Endothelial cell of umbilical vein (primary cell): ENCODE results near the gene CDX1. TPM values are rescaled to one million over a fixed set of nuclear protein-coding genes. Genes with fewer than 3 reads are reported as not detected.

ENCODE experiments used
- BruUV-seq: library from RNA; stranded (reverse); fragments of 400-500 nt; replicated peaks from 2 replicates; lab custom pipeline; 2021; lab: Mats Ljungman, UMichigan
- CTCF ChIA-PET: fragments of 300-600, 350-600 bp; sonication (Branson Sonifier 250); formaldehyde crosslinking; loops from one replicate; lab custom pipeline; 2021; ENCODE audit warnings: antibody characterized with exemption, inconsistent platforms; lab: Charles Lee
- POLR2A ChIA-PET: fragments of 300-600, 350-600 bp; sonication (Branson Sonifier 250); formaldehyde crosslinking; loops from one replicate; lab custom pipeline; 2021; ENCODE audit warnings: antibody characterized with exemption, inconsistent platforms; lab: Charles Lee
- DNase-seq: peaks from one replicate; pipeline ENCODE4 v3.0.0-alpha.2; 2011; ENCODE audit warnings: low read depth, low spot score
- FAIRE-seq: peaks from 2 replicates; lab custom pipeline; 2011; peaks lifted over from hg19 to GRCh38; lab: Jason Lieb, UNC
- H2AFZ ChIP-seq: 2 replicates; pipeline ENCODE4 v1.6.0; 2012; ENCODE audit warnings: low read depth, low read length, control low read depth, inconsistent platforms
- H3K27ac ChIP-seq: 2 replicates; pipeline ENCODE4 v1.5.1; 2011; ENCODE audit warnings: low read depth, mild to moderate bottlenecking, control low read depth, low read length, moderate library complexity; ENCODE audit not compliant: insufficient read depth
- H3K27me3 ChIP-seq, 2 experiments: 2 replicates each; pipeline versions ENCODE4 v1.6.0 to v1.6.1; 2011; ENCODE audit warnings: low read length in 2 of 2, mixed read lengths in 1 of 2; ENCODE audit not compliant: control insufficient read depth in 2 of 2, insufficient read depth in 2 of 2
- H3K36me3 ChIP-seq, 2 experiments: 2 replicates in 1 of 2; 3 replicates in 1 of 2; pipeline ENCODE4 v1.5.1; 2011; ENCODE audit warnings: low read length in 2 of 2, mild to moderate bottlenecking in 1 of 2, moderate library complexity in 1 of 2; ENCODE audit not compliant: control insufficient read depth in 2 of 2, insufficient read depth in 2 of 2; ENCODE audit errors: extremely low read depth in 1 of 2
- H3K4me1 ChIP-seq: 3 replicates; pipeline ENCODE4 v1.5.1; 2011; ENCODE audit warnings: mild to moderate bottlenecking, low read length; ENCODE audit not compliant: control insufficient read depth, insufficient read depth; ENCODE audit errors: extremely low read depth
- H3K4me2 ChIP-seq: 2 replicates; pipeline ENCODE4 v1.6.1; 2011; ENCODE audit warnings: low read length, control low read depth, mixed read lengths; ENCODE audit not compliant: insufficient read depth
- H3K4me3 ChIP-seq, 3 experiments: fragments of 200-600 bp in 1 of 3; sonication (generic), shearing (Covaris generic) in 1 of 3; replicated peaks in 1 of 3; 2 replicates each; pipeline ENCODE4 v1.5.1; 2011 to 2016; ENCODE audit warnings: control low read depth in 3 of 3, low read length in 3 of 3, mild to moderate bottlenecking in 2 of 3, inconsistent platforms in 1 of 3, low read depth in 1 of 3, moderate library complexity in 1 of 3; ENCODE audit not compliant: insufficient read depth in 1 of 3
- H3K79me2 ChIP-seq: 2 replicates; pipeline ENCODE4 v1.6.0; 2012; ENCODE audit warnings: low read length, inconsistent platforms; ENCODE audit not compliant: control insufficient read depth, insufficient read depth
- H3K9ac ChIP-seq: replicated peaks from 2 replicates; pipeline ENCODE3; 2011; ENCODE audit warnings: low read length, control low read depth; ENCODE audit not compliant: insufficient read depth; ENCODE audit errors: extremely low read depth
- H3K9me1 ChIP-seq: replicated peaks from 3 replicates; pipeline ENCODE4 v1.6.0; 2011; ENCODE audit warnings: mild to moderate bottlenecking, low read length; ENCODE audit not compliant: control insufficient read depth, insufficient read depth; ENCODE audit errors: extremely low read depth
- H3K9me3 ChIP-seq: replicated peaks from 2 replicates; pipeline ENCODE4 v1.5.1; 2012; ENCODE audit warnings: low read length, inconsistent platforms; ENCODE audit not compliant: control insufficient read depth, insufficient read depth
- H4K20me1 ChIP-seq: replicated peaks from 2 replicates; pipeline ENCODE3; 2011; ENCODE audit warnings: mild to moderate bottlenecking, low read length; ENCODE audit not compliant: control insufficient read depth, insufficient read depth; ENCODE audit errors: extremely low read depth
- CTCF ChIP-seq, 2 donors: IDR thresholded peaks; 1 replicate in 1 of 2; 2 replicates in 1 of 2; pipeline ENCODE4 v1.5.1; 2011; ENCODE audit warnings: low read length in 2 of 2, mild to moderate bottlenecking in 2 of 2, moderate library complexity in 2 of 2, control low read depth in 1 of 2, inconsistent platforms in 1 of 2, low read depth in 1 of 2; ENCODE audit not compliant: insufficient read depth in 1 of 2; ENCODE audit errors: extremely low read depth in 1 of 2
- EZH2 ChIP-seq: IDR thresholded peaks from 2 replicates; pipeline ENCODE4 v1.6.1; 2012; ENCODE audit warnings: borderline replicate concordance, low read depth, mild to moderate bottlenecking, moderate library complexity, low read length, inconsistent platforms; ENCODE audit not compliant: severe bottlenecking
- FOS ChIP-seq: IDR thresholded peaks from 2 replicates; pipeline ENCODE4 v1.6.1; 2011; ENCODE audit warnings: mild to moderate bottlenecking, low read length, moderate library complexity, borderline replicate concordance; ENCODE audit not compliant: insufficient read depth
- GATA2 ChIP-seq: IDR thresholded peaks from 2 replicates; pipeline ENCODE4 v1.7.0; 2011; ENCODE audit warnings: low read depth, mild to moderate bottlenecking, moderate library complexity, mixed read lengths, low read length; ENCODE audit not compliant: insufficient read length, insufficient read depth
- JUN ChIP-seq: IDR thresholded peaks from 2 replicates; pipeline ENCODE4 v1.6.1; 2011; ENCODE audit warnings: borderline replicate concordance, low read depth; ENCODE audit not compliant: insufficient read length, insufficient read depth
- MAX ChIP-seq: IDR thresholded peaks from 2 replicates; pipeline ENCODE4 v1.6.1; 2011; ENCODE audit not compliant: insufficient read depth, insufficient read length
- MYC ChIP-seq: IDR thresholded peaks from one replicate; pipeline ENCODE4 v1.6.1; 2011; ENCODE audit warnings: mild to moderate bottlenecking, low read depth, low read length
- POLR2A ChIP-seq: IDR thresholded peaks from 2 replicates; pipeline ENCODE4 v1.6.1; 2012; ENCODE audit warnings: low read depth, mild to moderate bottlenecking, control low read depth, low read length
- POLR2AphosphoS5 ChIP-seq: IDR thresholded peaks from 2 replicates; pipeline ENCODE4 v1.6.1; 2012; ENCODE audit warnings: low read depth, mild to moderate bottlenecking, control low read depth, low read length, moderate library complexity; ENCODE audit not compliant: insufficient read depth
- dilution Hi-C: fragments of 300-500 bp; cut with MboI; formaldehyde crosslinking; loops from one replicate; pipeline ENCODE4 v1.15.0; 2019; ENCODE audit warnings: low sequenced_read_pairs; ENCODE audit not compliant: extremely low pct_ligation_motif_present
- intact Hi-C: fragments of 100-400 bp; cut with micrococcal nuclease; formaldehyde crosslinking; loops from one replicate; pipeline ENCODE4 v1.10.0; 2022
- polyA plus RNA-seq, 4 experiments: library from polyadenylated mRNA; depleted of rRNA in 3 of 4; stranded (reverse) in 3 of 4; unstranded in 1 of 4; fragments of >200 nt; gene quantifications; 2 replicates each; pipeline versions ENCODE4 v1.2.1 to v1.2.3, GENCODE V29; 2011 to 2012; ENCODE audit warnings: missing spikeins in 1 of 4
- total RNA-seq: library from RNA; stranded (reverse); gene quantifications from 2 replicates; pipeline ENCODE4 v1.2.3, GENCODE V29; 2021

Gene CDX1
- total and polyA plus RNA-seq, 2 donors (not counting 3 experiments of a cell fraction or from before 2014, with no cell fraction given), result not detected

- BruUV-seq, result no TSS peak
- dilution Hi-C loops, result no loop called here
- Histone ChIP-seq H3K27ac (no peak overlapping the region), H3K9me3 (no peaks in the 10 kb centered on the region), H3K4me1 (no peaks in the 10 kb centered on the region), H3K9me1 (no peaks in the 10 kb centered on the region), H3K36me3 (no peaks in the 10 kb centered on the region), H2AFZ (no peak overlapping the region), H3K4me3 (no peak overlapping the region), H4K20me1 (no peaks in the 10 kb centered on the region), H3K79me2 (no peaks in the 10 kb centered on the region), H3K27me3 (peaks cover 21 to 25% of the 10 kb centered on the region in 2 experiments), H3K9ac (no peak overlapping the region), H3K4me2 (no peak overlapping the region)
- CTCF ChIA-PET, result interaction anchor here (0.7 to 2.3 kb wide), 7 partner anchors 10 to 272 kb away, joined by 3 to 12 read pairs (median 4); no protein-coding TSS in a partner anchor
- intact Hi-C loops, result no loop called here
- POLR2A ChIA-PET, result no interaction called here
- TF ChIP-seq CTCF (IDR thresholded peaks at IDR 0.05; ENCODE audit: extremely low read depth in 1 of 2, insufficient read depth in 1 of 2, low read depth in 1 of 2, low read length in 2 of 2) (no peak), GATA2 (no peak), MYC (no peak), JUN (no peak), MAX (no peak), POLR2A (no peak), POLR2AphosphoS5 (no peak), FOS (no peak), EZH2 (no peak)
- FAIRE-seq (no peak), DNase-seq (no peak)
Observed at GRCh38 chr5:150163547-150164059, 3.0 kb upstream of the CDX1 start.
